ENCODE measurements around the gene CHCHD6. TPM values are rescaled to one million over a fixed set of nuclear protein-coding genes. Genes with fewer than 3 reads are reported as not detected.

Gene CHCHD6
- total and polyA plus RNA-seq, 2 donors from 2014 or later, result 10.7 to 35.2 TPM

- Histone ChIP-seq H3K4me3 (ENCODE audit: low read length in 3 of 3) (no peak overlapping the region), H3K36me3 (ENCODE audit: control insufficient read depth in 2 of 3, insufficient read depth in 3 of 3, low read length in 3 of 3) (no peaks in the 10 kb centered on the region), H3K27me3 (ENCODE audit: control insufficient read depth, insufficient read depth, low read length) (no peaks in the 10 kb centered on the region), H3K27ac (ENCODE audit: low read depth in 2 of 2, low read length in 2 of 2) (no peak overlapping the region), H3K9ac (ENCODE audit: low read length in 3 of 3) (no peak overlapping the region), H3K4me1 (ENCODE audit: control insufficient read depth in 2 of 3, insufficient read depth in 2 of 3, low read depth in 1 of 3, low read length in 3 of 3) (no peaks in the 10 kb centered on the region), H3K9me3 (ENCODE audit: control insufficient read depth in 2 of 3, insufficient read depth in 1 of 3, low read length in 3 of 3) (no peaks in the 10 kb centered on the region)
- FAIRE-seq (no peak), DNase-seq (no peak)
- TF ChIP-seq CTCF (IDR thresholded peaks at IDR 0.05; ENCODE audit: borderline replicate concordance, extremely low read depth, insufficient read depth), result no peak
- intact Hi-C loops (cut with DNase I), result loop anchor here (10.0 kb wide), 1 partner anchor 233 kb away; the partner anchor contains the start of gene PLXNA1
Observed at GRCh38 chr3:126751611-126752302, 47.7 kb downstream of the CHCHD6 start.

GRCh38 chr3:126752303-126753190 lies 48.5 kb downstream of the CHCHD6 start:
- no peaks in the 10 kb centered on the region for H3K36me3 ChIP-seq (ENCODE audit: control insufficient read depth in 2 of 3, insufficient read depth in 3 of 3, low read length in 3 of 3)
- no peak overlapping the region for H3K4me3 ChIP-seq (ENCODE audit: low read length in 3 of 3)
- DNase-seq (peak; percentile 81 to 88 (median 85)), FAIRE-seq (no peak)
- no peaks in the 10 kb centered on the region for H3K9me3 ChIP-seq (ENCODE audit: control insufficient read depth in 2 of 3, insufficient read depth in 1 of 3, low read length in 3 of 3)
- H3K27ac ChIP-seq (ENCODE audit: low read depth in 2 of 2, low read length in 2 of 2), result no peak overlapping the region
- H3K9ac ChIP-seq (ENCODE audit: low read length in 3 of 3), result no peak overlapping the region
- H3K4me1 ChIP-seq (ENCODE audit: control insufficient read depth in 2 of 3, insufficient read depth in 2 of 3, low read depth in 1 of 3, low read length in 3 of 3), result no peaks in the 10 kb centered on the region
- H3K27me3 ChIP-seq (ENCODE audit: control insufficient read depth, insufficient read depth, low read length), result no peaks in the 10 kb centered on the region
- intact Hi-C loops (cut with DNase I), result loop anchor here (10.0 kb wide), 1 partner anchor 232 kb away; the partner anchor contains the start of gene PLXNA1
- TF ChIP-seq CTCF (IDR thresholded peaks at IDR 0.05; ENCODE audit: borderline replicate concordance, extremely low read depth, insufficient read depth), result peak; percentile 79

- H3K36me3 ChIP-seq (ENCODE audit: control insufficient read depth in 2 of 3, insufficient read depth in 3 of 3, low read length in 3 of 3), result no peaks in the 10 kb centered on the region
- no peaks in the 10 kb centered on the region for H3K9me3 ChIP-seq (ENCODE audit: control insufficient read depth in 2 of 3, insufficient read depth in 1 of 3, low read length in 3 of 3)
- no peak overlapping the region for H3K27ac ChIP-seq (ENCODE audit: low read depth in 2 of 2, low read length in 2 of 2)
- DNase-seq, result no peak
- FAIRE-seq, result no peak
- H3K4me1 ChIP-seq (ENCODE audit: control insufficient read depth in 2 of 3, insufficient read depth in 2 of 3, low read depth in 1 of 3, low read length in 3 of 3), result no peaks in the 10 kb centered on the region
- H3K9ac ChIP-seq (ENCODE audit: low read length in 3 of 3), result no peak overlapping the region
- no peak for TF ChIP-seq CTCF (IDR thresholded peaks at IDR 0.05; ENCODE audit: borderline replicate concordance, extremely low read depth, insufficient read depth)
- H3K27me3 ChIP-seq (ENCODE audit: control insufficient read depth, insufficient read depth, low read length), result no peaks in the 10 kb centered on the region
- H3K4me3 ChIP-seq (ENCODE audit: low read length in 3 of 3), result no peak overlapping the region
- intact Hi-C loops (cut with DNase I), result loop anchor here (10.0 kb wide), 1 partner anchor 231 kb away; the partner anchor contains the start of gene PLXNA1
Observed at GRCh38 chr3:126753191-126754160, 49.4 kb downstream of the CHCHD6 start.

All from kidney (tissue), 14 donors.